Right lobe of liver (tissue), 6 donors: ENCODE data around the gene ACAN. TPM values are rescaled to one million over a fixed set of nuclear protein-coding genes. Genes with fewer than 3 reads are reported as not detected.

Experiments
- ATAC-seq, 4 donors: fragments of 200-7000 bp; cut with Tn5 transposase; one replicate each; pipeline ENCODE4 v1.9.1; 2020; ENCODE audit warnings: mild to moderate bottlenecking in 4 of 4, moderate library complexity in 4 of 4
- DNase-seq, 3 donors: peaks; one replicate each; pipeline ENCODE4 v3.0.0-alpha.2; 2020
- H3K27ac ChIP-seq, 3 donors: fragments of 200-600 bp; one replicate each; pipeline ENCODE4 v1.8.0; 2022
- H3K27me3 ChIP-seq, 2 donors: fragments of 200-600 bp; one replicate each; pipeline ENCODE4 v1.8.0; 2022
- H3K36me3 ChIP-seq, 4 donors: fragments of 200-600 bp; sonication (generic) in 1 of 4; one replicate each; pipeline versions ENCODE4 v1.5.1 to v1.8.0; 2017 to 2022; ENCODE audit warnings: control low read depth in 1 of 4
- H3K4me1 ChIP-seq, 4 donors: fragments of 200-600 bp; sonication (generic) in 1 of 4; one replicate each; pipeline versions ENCODE4 v1.5.1 to v1.8.0; 2017 to 2022; ENCODE audit warnings: control low read depth in 1 of 4
- H3K4me3 ChIP-seq, 3 donors: fragments of 200-600 bp; one replicate each; pipeline ENCODE4 v1.8.0; 2022
- H3K9me3 ChIP-seq, 4 donors: fragments of 200-600 bp; sonication (generic) in 1 of 4; one replicate each; pipeline versions ENCODE4 v1.5.1 to v1.8.0; 2017 to 2022; ENCODE audit warnings: control low read depth in 1 of 4
- POLR2A ChIP-seq: fragments of 450-650 bp; IDR thresholded peaks from one replicate; pipeline ENCODE4 v1.6.1; 2017; ENCODE audit warnings: antibody characterized with exemption, mild to moderate bottlenecking
- WGBS: methylation state at CpG from one replicate; pipeline ENCODE4 v1.1.6; 2018; ENCODE audit warnings: low coverage, low lambda C conversion rate; ENCODE audit not compliant: insufficient coverage; ENCODE audit errors: missing lambda C conversion rate; 5-methylcytosine and 5-hydroxymethylcytosine counted together
- intact Hi-C, 2 donors: fragments of 100-400 bp; cut with DNase I; formaldehyde crosslinking; loops; one replicate each; pipeline versions ENCODE4 v1.11.2 to v1.14.1; 2022
- total RNA-seq, 6 experiments: library from RNA; depleted of rRNA in 2 of 6; stranded (reverse); fragments of >200 nt in 2 of 6; fragmentation: NEBNext Ultra II Directional in 3 of 6; extraction: Animal tissue kit (Norgen Biotek cat#: 25700) in 3 of 6; gene quantifications; one replicate each; pipeline versions ENCODE4 v1.1.0 to v1.2.4, GENCODE V29; 2016 to 2023
- TF ChIP-seq, protein P1 (sequence below), 4 donors: fragments of 200-600 bp in 3 of 4; fragments of 450-650 bp in 1 of 4; IDR thresholded peaks; one replicate each; pipeline versions ENCODE4 v1.5.1 to v1.8.0; 2016 to 2022; ENCODE audit warnings: antibody characterized with exemption in 4 of 4, mild to moderate bottlenecking in 2 of 4
- donor health status: DM: no; HTN: yes; CAD: no.
- donor health status: DM: no; HTN: no; CAD: no.
- donor health status: DM: no; HTN: no; CAD: no.
- donor health status: DM: no; HTN: yes; CAD: no.
- donor health status: DM: no; HTN: yes; CAD: no.

Gene ACAN
- total RNA-seq, 6 experiments from 2014 or later, result 0.07 TPM; not detected in 5

DNA sequence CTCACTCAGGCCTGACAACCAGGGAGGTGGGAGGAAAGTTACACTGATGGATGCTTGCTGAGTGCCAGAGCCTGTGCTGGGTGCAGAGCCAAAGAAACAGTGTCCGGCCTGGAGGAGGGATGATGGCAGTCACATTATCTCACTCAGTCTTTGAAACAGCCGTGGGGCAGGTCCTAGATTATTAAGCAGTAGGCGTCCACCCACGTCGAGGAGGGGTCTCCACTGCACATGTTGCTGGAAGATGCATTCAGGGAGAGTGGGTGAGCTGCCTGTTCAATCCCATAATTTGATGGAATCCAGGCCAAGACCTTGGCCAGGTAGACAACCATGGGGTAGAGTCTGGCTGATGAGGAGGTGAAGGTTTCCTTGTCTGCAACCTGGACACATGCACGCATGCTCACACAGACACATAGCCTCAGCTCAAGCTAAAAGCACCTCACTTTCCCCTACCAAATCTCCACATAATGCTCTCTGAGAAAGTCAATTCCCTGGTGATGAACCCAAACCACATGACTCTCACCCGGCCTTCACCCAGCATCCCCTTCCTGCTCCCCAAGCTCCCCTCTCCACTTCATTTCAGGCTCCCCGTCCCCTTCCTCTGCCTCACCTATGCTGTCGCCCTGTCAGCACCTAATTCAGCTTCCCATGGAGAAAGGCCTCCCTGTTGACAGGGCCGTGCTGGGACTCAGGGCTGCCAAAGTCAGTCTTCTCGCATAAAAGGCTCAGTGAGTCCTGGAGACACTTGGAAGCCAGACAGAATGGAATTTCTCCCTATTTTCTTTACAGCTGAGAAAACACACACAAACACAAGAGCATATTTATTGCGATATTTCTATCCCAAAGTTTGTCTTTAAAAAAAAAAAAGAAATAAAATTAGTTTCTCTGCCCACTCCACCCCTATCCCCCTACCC is 29.8 kb downstream of the ACAN start:
- TF ChIP-seq POLR2A, result no peak
- TF ChIP-seq, protein P1, sequence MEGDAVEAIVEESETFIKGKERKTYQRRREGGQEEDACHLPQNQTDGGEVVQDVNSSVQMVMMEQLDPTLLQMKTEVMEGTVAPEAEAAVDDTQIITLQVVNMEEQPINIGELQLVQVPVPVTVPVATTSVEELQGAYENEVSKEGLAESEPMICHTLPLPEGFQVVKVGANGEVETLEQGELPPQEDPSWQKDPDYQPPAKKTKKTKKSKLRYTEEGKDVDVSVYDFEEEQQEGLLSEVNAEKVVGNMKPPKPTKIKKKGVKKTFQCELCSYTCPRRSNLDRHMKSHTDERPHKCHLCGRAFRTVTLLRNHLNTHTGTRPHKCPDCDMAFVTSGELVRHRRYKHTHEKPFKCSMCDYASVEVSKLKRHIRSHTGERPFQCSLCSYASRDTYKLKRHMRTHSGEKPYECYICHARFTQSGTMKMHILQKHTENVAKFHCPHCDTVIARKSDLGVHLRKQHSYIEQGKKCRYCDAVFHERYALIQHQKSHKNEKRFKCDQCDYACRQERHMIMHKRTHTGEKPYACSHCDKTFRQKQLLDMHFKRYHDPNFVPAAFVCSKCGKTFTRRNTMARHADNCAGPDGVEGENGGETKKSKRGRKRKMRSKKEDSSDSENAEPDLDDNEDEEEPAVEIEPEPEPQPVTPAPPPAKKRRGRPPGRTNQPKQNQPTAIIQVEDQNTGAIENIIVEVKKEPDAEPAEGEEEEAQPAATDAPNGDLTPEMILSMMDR (IDR thresholded peaks at IDR 0.05), result no peak
- Histone ChIP-seq H3K9me3 (no peaks in the 10 kb centered on the region), H3K27me3 (no peaks in the 10 kb centered on the region), H3K27ac (no peak overlapping the region), H3K36me3 (no peaks in the 10 kb centered on the region), H3K4me3 (no peak overlapping the region), H3K4me1 (no peaks in the 10 kb centered on the region)
- no peak for ATAC-seq
- intact Hi-C loops, result no loop called here
- no peak for DNase-seq
- 61% methylated on average over 8 of the region's 12 CpGs for WGBS

DNA sequence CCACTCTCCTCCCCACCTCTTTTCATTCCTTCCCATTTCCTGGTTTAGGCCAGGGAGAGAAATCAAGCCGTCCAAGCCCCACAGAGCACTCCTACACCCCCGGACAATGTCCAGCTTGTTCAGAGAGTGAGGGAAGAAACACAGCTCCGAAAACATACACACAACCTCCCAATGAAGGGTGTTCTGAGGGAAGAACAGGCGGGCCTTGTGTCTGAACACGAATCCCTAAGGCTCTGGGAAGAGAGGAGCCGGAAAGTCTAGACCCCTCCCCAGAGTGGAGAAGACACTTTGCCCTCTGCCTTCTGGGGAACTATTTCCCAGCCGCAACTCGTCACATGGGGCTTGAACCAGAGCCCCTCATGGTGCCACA is 30.5 kb downstream of the ACAN start:
- ATAC-seq (no peak), DNase-seq (no peak)
- Histone ChIP-seq H3K4me1 (no peaks in the 10 kb centered on the region), H3K36me3 (no peaks in the 10 kb centered on the region), H3K9me3 (no peaks in the 10 kb centered on the region), H3K27me3 (no peaks in the 10 kb centered on the region), H3K27ac (no peak overlapping the region), H3K4me3 (no peak overlapping the region)
- 63% methylated on average over 6 of the region's 8 CpGs for WGBS
- intact Hi-C loops, result no loop called here
- TF ChIP-seq POLR2A, result no peak

DNA sequence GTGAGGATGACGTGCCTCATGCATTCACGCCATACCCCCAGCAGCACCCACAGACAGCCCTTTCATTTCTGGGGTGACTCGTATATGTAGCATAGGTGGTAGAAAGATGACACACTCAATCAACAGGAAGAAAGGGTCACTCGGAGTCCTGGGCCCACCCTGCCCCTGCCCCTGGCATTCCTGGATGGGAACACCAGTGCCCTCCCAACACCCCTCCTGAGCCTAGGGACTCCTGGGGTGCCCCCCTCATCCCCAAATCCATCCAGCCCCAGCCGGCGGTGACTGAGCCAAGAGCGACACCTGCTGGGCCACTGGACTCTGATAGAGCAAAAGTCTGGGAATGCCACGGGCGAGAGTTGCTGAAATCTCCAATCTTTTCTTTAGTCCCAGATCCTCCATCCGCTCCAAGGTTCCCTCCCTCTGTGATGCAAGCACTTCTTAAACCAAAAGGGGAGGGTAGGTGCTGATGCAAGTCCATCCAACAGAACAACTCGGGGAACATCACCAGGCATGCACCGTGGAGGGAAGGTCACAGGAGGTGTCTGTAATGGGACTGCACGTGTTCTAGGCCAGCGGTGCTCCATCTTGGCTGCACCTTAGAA is 31.1 kb downstream of the ACAN start:
- DNase-seq, result peak in 1 of 3 donors; percentile 39

GRCh38 chr15:88835119-88835518 is 31.9 kb downstream of the ACAN start:
- TF ChIP-seq, protein P1 (IDR thresholded peaks at IDR 0.05), result no peak
- TF ChIP-seq POLR2A, result no peak
- intact Hi-C loops, result no loop called here
- H3K27ac ChIP-seq, result no peak overlapping the region
- DNase-seq (no peak), ATAC-seq (no peak)
- no peaks in the 10 kb centered on the region for H3K36me3 ChIP-seq
- no peaks in the 10 kb centered on the region for H3K9me3 ChIP-seq
- H3K27me3 ChIP-seq, result no peaks in the 10 kb centered on the region
- H3K4me1 ChIP-seq, result no peaks in the 10 kb centered on the region
- 66% methylated on average over 4 of the region's 4 CpGs for WGBS
- no peak overlapping the region for H3K4me3 ChIP-seq

More for the DNA sequence above, 31.1 kb downstream of the ACAN start:
- 34% methylated on average over 6 of the region's 14 CpGs for WGBS
- no peak for TF ChIP-seq POLR2A
- TF ChIP-seq, protein P1 (IDR thresholded peaks at IDR 0.05), result peak; percentile 39 to 50 (median 48)
- H3K27me3 ChIP-seq, result no peaks in the 10 kb centered on the region
- H3K4me1 ChIP-seq, result no peaks in the 10 kb centered on the region
- no peaks in the 10 kb centered on the region for H3K36me3 ChIP-seq
- ATAC-seq, result peak in 3 of 4 donors; percentile 41 to 61 (median 59)
- no peak overlapping the region for H3K27ac ChIP-seq
- no peak overlapping the region for H3K4me3 ChIP-seq
- intact Hi-C loops, result no loop called here
- H3K9me3 ChIP-seq, result no peaks in the 10 kb centered on the region

DNA sequence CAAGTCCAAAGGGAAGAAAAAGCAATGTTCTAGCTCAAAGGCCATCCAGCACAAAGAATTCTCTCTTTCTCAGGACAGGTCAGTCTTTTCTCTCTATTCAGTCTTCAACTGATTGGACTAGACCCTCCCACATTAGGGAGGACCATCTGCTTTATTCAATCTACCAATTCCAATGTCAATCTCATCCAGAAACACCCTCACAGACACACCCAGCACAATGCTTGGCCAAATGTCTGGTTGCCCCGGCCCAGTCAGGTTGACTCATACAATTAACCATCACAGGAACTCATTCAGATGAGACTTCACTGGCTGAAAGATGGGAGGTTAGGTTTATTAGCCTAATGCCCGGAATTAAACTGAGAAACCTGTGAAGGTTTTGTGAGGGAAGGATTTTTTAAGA is 32.4 kb downstream of the ACAN start:
- no peaks in the 10 kb centered on the region for H3K9me3 ChIP-seq
- DNase-seq (no peak), ATAC-seq (no peak)
- H3K4me3 ChIP-seq, result no peak overlapping the region
- no peaks in the 10 kb centered on the region for H3K4me1 ChIP-seq
- no peaks in the 10 kb centered on the region for H3K36me3 ChIP-seq
- TF ChIP-seq, protein P1 (IDR thresholded peaks at IDR 0.05), result no peak
- TF ChIP-seq POLR2A, result no peak
- intact Hi-C loops, result no loop called here
- no peak overlapping the region for H3K27ac ChIP-seq
- H3K27me3 ChIP-seq, result no peaks in the 10 kb centered on the region
- WGBS, result 50% methylated on average over 2 of the region's 2 CpGs
